ENCODE results near the gene POMT1.
"Not testable (repeated sequence)": the region's sequence is repeated elsewhere in the genome, so short reads cannot be mapped to it uniquely, and the experiment has no call there.

The POMT1 gene, protein sequence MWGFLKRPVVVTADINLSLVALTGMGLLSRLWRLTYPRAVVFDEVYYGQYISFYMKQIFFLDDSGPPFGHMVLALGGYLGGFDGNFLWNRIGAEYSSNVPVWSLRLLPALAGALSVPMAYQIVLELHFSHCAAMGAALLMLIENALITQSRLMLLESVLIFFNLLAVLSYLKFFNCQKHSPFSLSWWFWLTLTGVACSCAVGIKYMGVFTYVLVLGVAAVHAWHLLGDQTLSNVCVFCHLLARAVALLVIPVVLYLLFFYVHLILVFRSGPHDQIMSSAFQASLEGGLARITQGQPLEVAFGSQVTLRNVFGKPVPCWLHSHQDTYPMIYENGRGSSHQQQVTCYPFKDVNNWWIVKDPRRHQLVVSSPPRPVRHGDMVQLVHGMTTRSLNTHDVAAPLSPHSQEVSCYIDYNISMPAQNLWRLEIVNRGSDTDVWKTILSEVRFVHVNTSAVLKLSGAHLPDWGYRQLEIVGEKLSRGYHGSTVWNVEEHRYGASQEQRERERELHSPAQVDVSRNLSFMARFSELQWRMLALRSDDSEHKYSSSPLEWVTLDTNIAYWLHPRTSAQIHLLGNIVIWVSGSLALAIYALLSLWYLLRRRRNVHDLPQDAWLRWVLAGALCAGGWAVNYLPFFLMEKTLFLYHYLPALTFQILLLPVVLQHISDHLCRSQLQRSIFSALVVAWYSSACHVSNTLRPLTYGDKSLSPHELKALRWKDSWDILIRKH

DNA sequence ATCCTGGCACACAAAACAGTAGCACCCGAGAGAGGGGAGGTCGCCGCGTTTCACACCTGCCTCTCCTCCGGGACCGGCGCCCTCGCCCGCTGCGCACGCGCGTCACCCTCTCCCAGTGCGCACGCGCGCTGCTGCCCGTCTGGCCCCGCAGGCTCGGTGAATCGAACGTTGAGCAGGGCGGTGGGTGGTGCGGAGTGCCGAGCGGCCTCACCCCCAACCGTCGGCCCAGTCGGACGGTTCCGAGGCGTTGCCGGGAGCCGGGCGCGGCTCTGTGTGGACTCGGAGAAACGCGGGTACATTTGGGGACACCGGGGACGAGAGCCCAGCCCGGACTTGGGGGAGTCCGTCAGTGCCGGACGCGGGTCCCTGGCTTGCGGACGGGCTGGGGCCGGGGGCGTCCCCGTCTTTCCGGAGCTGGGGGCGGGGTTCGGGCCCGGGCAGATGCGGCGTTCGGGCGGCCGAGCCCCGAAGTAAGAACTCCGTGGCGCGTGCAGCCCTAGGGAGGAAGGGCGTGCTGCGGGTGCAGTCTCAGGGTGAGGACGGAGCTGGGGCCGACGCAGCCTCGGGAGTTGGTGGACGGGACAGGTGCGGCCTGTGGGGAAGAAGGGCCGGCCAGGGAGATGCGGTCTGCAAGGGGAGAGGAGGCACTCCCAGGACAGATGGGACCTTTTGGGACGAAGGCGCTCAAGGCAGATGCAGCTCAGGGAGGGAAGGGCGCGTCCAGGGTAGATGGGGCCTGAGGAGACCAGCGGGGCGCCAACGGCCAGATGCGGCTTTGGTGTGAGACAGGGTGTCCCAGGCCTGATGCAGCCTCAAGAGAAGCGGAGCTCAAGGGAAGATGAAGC is at the start of gene POMT1:
POMT1 (plus strand) TSS at position 138 of the 845 bp plus-strand sequence. CDS start 1,301 bp downstream, outside the sequence.
- DNase-seq: peak; percentile 81

DNA sequence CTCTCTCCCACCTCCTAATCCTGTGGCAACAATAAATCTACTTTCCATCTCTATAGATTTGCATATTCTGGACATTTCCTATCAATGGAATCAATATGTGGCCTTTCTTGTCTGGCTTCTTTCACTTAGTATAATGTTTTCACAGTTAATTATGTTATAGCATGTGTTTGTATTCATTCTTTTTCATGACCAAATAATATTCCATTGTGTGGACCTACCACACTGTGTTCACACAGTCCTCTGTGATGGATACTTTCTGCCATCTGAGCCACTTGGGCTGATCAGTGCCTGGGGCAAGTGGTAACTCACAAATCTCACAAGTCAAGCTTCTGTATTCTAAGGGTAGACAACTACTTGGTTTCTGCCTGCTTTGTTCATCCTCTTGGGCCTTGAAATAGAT is 48.7 kb upstream of the POMT1 start:
- DNase-seq: no peak

DNA sequence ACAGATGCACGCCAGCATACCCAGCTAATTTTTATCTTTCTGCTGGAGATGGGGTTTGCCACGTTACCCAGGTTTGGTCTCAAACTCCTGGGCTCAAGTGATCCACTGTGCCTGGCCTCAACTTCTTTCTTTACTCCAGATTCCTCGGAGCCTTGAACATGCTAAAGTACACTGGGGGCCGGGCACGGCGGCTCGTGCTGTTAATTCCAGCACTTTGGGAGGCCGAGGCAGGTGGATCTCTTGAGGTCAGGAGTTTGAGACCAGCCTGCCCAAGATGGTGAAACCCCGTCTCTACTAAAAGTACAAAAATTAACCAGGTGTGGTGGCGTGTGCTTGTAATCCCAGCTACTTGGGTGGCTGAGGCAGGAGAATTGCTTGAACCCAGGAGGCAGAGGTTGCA is 47.1 kb upstream of the POMT1 start:
- not testable (repeated sequence) for DNase-seq

DNA sequence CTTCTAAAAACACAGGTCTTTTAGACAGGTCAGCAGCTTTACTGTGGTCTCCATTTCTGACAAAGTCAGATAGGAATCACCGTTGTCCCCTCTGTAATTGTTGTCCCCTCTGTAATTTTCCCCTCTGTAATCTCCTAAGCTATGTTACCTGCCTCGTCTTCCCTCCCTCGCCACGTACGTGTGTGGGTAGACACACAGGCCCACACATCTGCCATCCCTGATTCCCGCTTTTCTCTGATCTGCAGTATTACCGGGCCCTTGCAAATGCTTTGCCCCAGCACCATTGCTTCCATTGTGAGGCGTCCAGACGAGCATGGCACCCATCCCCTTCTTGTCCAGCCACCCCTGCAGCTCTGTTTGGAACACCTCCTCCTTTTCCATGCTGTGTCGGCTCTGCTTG is 45.0 kb upstream of the POMT1 start:
- no peak for DNase-seq

DNA sequence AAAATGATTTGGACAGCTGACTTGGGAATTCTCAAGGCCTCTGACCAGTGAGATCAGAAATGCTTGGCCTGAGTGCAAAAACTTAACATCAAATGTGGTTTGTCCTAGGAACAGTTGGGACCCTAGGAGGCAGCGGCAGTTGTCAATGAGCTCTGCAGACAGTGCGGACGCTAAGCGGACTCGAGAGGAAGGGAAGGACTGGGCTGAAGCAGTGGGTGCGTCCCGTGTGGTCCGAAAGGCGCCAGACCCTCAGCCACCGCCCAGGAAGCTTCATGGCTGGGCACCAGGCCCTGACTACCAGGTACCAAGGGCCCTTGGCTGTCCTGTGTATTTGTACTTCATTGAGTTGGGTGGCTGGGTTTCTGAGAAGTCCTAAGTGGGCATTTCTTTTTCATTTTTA is 43.7 kb upstream of the POMT1 start:
- no peak for DNase-seq

DNA sequence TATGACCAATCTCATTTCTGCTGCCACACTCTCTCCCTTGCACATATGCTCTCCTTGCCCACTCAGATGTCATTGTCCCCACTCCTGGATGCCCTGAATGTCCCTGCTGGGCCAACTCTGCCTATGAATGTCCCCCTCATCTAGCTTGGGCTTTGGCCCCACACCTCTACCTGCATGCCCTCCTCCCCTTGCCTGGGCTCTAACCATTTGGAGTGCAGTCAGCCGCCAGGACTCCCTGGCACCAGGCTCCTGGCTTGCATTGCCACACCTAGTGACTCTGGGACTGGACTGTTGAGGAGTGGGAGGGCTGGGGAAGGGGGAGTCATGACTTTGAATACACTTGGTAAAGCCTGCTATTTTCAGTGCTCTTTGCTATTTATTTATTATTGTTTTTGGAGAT is 41.6 kb upstream of the POMT1 start:
- no peak for DNase-seq

DNA sequence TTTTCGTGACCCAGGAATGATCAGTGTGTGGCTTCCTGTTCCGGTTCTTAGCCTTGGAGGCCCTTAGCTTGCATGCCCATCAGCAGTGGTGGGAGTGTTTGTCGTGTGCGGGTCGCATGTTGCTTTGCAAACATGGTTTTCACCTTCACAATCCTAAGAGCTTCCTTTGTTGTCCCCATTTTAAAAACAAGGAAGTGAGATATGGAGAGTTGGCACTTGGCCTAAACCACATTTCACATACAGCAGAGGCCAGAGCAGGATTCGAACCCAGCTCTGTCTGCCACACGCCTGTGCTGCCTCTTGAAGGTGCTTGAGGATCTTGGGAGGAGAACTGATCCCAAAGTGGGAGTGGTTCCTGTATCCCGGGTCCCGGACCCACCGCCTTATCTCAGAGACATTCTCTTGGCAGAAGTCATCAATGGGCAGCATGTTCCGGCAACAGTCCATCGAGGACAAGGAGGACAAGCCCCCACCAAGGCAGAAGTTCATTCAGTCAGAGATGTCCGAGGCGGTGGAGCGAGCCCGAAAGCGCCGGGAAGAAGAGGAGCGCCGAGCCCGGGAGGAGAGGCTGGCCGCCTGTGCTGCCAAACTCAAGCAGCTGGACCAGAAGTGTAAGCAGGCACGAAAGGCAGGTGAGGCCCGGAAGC is 38.2 kb upstream of the POMT1 start:
- no peak for DNase-seq

DNA sequence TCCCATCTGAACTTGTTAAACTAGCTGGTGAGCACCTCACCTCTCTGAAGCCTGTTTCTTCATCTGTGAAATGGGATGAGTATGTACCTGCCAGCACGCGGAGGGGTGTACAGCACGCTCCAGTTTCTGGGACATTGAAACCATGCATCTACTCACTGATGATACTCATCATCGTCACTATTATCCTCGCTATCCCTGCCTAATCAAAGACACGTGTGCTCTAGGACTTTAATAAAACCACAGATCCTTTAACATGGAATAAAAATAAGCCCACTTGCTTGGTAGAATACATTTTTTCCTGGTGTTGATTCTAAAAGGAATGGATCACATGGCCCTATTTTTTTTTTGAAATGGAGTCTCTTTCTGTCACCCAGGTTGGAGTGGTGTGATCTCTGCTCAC is 37.3 kb upstream of the POMT1 start:
- DNase-seq: no peak

DNA sequence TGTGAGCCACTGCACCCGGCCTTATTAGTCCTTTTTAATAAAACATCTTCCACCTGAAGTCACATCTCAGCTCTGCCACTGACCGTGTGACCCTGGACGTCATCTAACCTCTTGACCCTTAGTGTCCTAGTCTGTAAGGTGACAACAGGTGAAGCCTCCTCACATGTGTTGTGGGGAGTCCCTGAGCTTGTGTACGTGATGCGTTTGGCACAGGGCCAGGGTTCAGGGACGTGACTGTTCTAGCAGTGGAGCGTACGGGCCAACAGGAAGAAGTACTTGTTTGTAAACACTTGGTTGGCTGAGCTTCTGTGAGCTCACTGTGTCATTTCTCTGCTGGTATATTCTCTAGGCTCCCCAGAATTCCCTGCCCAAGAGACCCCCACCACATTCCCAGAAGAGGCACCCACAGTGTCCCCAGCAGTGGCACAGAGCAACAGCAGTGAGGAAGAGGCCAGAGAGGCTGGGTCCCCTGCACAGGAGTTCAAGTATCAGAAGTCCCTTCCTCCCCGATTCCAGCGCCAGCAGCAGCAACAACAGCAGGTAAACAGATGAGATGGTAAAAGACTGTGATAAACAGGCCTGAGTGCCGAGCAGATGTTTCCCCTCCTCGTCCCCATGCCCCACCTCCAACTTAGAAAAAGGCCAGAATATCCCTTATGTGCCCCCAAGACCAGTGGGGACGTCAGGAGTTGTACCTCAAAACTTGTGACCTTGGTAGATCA is 35.3 kb upstream of the POMT1 start:
- no peak for DNase-seq

DNA sequence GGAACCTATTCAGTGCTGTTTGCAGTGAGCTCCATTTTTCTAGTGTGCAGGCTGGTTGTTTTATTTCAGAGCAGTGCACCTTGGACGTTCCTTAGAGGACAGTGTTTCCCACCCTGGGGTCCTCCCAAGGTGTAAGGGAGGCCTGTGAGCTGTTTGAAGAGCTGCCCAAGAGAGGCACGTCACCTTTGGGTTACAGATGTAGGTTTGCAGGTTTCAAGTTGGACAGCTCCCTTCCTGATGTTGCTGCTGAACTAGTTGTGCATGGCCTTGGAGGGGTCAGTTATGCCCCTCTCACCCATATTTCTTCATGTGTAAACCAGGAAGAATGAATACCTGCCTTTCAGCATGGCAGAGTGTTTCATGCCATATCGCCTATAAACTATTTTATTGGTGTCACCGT is 34.7 kb upstream of the POMT1 start:
- DNase-seq: no peak

DNA sequence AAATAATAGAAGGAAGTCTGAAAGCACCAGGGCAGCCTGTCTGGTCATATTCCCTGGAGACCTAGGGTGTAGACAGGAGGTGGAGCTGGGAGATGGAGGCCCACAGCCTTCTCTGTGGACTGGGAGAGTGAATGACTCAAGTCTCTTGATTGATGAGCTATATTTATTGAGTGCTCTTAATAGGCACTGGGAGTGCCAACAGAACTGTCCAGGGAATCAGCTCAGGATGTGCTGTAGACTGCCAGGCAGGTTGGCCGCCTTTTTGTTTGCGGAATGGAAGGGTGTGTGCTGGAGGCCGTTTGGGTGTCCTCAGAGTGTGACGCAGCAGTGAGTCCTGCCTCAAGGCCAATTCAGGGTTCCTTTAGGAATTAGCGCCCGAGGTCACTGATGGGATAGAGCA is 33.4 kb upstream of the POMT1 start:
- DNase-seq: no peak

DNA sequence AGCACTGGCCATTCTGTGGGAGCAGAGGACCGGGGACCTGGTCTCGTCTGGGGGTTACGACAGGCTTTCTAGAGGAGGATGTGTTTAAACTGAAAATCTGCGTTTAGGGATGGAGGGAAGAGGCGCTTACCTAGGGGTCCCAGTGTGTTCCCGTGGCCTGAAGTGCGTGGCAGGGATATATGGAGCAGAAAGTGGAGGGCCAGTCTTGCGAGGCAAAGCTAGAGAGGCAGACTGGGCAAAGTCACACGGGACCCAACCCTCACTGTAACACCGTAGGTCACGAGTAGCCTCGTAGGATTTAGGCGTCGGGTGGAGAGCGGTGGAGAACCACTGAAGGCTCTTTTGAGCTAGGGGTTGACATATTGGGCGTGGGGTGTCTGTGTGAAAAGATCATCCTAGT is 32.8 kb upstream of the POMT1 start:
- no peak for DNase-seq

DNA sequence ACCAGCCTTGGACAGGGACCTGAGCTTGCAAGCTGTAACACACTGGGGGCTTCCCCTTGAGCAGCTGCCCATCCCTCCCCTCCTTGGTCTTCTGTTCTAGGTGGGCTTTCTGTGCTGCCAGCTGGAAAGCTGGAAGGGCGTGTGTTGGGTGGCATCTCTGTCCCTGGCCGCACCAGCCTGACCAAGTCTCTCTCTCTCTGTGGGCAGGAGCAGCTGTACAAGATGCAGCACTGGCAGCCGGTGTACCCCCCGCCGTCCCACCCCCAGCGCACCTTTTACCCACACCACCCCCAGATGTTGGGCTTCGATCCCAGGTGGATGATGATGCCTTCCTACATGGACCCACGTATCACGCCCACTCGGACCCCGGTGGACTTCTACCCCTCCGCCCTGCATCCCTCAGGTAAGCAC is 32.1 kb upstream of the POMT1 start:
- no peak for DNase-seq

DNA sequence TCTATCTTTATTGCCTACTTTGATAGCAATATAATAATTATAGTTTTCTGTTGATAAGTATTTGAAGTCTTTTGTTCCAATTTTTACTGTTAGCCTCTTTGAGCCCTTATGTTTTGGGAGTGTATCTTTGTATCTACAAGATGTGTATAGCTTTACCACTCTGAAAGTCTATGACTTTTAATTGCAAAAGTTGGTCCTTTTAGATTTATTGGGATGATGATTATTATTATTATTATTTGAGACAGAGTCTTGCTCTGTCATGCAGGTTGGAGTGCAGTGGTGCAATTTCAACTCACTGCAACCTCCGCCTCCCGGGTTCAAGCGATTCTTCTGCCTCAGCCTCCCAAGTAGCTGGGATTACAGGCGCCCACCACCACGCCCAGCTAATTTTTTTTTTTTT is 30.6 kb upstream of the POMT1 start:
- not testable (repeated sequence) for DNase-seq

DNA sequence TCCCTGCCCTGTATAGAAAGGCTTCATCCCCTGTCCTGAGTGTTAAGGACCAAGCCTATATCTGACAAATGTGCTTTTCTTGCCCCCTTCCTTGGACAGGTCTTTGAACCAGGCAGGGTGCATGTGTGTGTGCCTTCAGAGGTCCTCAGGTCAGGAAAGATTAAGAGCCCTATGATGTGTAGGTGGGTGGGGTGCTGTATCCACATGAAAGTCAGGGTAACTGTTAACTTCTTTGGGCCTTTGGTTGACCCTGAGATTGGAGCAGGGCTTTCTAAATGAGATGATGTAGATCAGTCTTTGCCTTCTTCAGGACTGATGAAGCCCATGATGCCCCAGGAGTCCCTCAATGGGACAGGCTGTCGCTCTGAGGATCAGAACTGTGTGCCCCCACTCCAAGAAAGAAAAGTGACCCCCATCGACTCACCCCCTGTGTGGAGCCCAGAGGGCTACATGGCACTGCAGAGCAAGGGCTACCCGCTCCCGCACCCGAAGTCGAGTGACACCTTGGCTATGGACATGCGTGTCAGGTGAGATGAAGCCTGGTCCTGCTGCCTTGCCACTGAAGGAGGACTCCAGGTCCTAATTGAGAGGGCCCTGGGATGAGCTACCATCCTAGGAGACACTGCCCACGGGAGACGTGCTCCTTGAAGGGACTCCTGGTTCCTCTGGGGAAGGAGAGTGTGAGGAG is 29.4 kb upstream of the POMT1 start:
- DNase-seq: no peak

DNA sequence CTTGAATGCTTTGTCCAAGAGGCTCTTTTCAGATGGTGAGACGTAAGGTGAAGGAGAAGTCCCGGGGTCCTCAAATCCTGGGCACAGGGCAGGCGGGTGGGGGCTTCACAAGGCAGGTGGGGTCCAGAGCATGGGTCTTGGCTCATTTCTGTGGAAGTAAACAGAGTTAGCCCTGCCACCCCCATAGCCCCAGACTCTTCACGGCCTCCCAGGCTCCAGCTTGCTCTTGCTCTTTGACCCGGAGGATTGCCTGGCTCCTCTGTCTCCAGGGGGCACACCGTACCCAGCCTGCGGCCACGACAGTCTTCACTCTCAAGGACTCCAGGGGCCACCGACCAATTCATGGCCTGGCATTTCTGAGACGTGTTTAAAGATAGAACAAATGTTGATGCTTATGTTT is 28.8 kb upstream of the POMT1 start:
- DNase-seq: no peak

DNA sequence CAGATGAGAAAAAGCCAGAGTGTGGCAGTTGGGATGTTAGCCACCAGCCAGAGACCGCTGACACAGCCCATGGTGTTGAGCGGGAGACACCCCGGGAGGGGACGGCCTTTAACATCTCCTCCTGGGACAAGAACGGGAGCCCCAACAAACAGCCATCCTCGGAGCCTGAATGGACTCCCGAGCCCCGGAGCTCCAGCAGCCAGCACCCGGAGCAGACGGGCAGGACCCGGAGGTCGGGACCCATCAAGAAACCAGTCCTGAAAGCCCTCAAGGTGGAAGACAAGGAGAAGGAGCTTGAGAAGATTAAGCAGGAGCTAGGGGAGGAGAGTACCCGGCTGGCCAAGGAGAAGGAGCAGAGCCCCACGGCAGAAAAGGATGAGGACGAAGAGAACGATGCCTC is 28.0 kb upstream of the POMT1 start:
- no peak for DNase-seq

DNA sequence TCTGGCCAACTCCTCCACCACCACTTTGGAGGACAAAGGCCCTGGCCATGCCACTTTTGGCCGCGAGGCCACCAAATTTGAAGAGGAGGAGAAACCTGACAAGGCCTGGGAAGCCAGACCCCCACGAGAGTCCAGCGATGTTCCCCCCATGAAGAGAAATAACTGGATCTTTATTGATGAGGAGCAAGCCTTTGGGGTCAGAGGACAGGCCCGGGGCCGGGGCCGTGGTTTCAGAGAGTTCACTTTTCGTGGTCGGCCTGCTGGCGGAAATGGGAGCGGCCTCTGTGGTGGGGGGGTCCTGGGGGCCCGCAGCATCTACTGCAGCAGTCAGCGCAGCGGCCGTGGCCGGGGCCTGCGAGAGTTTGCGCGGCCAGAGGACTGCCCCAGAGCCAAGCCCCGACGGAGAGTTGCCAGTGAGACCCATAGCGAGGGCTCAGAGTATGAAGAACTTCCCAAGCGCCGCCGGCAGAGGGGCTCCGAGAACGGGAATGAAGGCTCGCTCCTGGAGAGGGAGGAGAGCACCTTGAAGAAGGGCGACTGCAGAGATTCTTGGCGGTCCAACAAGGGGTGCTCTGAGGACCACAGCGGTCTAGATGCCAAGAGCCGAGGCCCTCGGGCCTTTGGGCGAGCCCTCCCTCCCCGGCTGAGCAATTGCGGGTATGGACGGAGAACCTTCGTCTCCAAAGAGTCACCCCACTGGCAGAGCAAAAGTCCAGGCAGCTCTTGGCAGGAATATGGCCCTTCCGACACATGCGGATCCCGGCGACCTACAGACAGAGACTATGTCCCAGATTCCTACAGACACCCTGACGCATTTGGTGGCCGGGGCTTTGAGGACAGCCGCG is 27.4 kb upstream of the POMT1 start:
- DNase-seq: no peak

DNA sequence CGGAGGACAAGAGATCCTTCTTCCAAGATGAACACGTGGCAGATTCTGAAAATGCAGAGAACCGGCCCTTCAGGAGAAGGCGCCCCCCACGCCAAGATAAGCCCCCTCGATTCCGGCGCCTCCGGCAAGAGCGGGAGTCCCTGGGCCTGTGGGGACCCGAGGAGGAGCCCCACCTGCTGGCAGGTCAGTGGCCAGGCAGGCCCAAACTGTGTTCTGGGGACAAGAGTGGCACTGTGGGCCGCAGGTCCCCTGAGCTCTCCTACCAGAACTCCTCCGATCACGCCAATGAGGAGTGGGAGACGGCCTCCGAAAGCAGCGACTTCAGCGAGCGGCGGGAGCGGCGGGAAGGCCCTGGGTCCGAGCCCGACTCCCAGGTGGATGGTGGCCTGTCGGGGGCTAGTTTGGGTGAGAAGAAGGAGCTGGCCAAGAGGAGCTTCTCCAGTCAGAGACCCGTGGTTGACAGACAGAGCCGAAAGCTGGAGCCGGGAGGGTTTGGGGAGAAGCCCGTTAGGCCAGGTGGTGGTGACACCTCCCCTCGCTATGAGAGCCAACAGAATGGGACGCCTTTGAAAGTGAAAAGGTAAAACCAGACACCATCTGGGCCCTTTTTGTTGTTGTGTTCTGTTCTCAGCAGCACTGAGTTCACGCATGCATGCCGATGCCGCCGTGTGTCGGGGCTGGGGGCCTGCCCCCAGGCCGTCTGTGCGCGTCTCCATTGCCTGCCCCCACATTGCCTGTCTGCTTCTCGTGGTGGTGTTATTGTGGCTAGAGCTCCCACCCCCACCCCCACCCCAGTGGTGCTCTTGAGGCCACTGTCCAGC is 26.6 kb upstream of the POMT1 start:
- no peak for DNase-seq

All from SHP77 treated with DMSO at 0.1 percent for 48 hours (cell line).